Measurements from ENCODE around the gene DCN.

DNA sequence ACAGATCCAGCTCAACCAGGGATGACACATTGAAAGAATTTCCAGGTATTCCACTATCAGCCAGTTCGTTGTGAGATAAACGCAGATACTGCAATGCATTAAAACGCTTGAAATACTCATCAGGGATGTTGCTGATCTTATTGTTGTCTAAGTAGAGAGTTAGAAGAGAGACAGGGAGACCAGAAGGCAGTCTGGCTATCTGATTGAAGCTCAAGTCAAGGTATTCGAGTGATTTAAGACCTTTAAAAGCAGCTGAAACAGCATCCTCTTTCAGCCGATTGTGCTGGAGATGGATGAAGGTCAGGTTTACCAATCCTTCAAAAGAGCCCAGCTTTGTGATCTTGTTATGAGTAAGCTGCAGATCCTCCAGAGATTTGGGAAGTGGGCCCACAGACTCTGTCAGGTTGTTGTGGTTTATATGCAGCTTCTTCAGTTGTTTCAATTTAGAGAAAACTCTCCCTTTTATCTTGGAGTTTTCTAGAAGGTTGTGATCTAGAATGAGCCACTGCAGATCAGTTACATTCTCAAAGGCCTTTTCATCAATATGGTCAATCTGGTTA, 74.3 kb downstream of the DCN start:
- TF ChIP-seq, protein P1, sequence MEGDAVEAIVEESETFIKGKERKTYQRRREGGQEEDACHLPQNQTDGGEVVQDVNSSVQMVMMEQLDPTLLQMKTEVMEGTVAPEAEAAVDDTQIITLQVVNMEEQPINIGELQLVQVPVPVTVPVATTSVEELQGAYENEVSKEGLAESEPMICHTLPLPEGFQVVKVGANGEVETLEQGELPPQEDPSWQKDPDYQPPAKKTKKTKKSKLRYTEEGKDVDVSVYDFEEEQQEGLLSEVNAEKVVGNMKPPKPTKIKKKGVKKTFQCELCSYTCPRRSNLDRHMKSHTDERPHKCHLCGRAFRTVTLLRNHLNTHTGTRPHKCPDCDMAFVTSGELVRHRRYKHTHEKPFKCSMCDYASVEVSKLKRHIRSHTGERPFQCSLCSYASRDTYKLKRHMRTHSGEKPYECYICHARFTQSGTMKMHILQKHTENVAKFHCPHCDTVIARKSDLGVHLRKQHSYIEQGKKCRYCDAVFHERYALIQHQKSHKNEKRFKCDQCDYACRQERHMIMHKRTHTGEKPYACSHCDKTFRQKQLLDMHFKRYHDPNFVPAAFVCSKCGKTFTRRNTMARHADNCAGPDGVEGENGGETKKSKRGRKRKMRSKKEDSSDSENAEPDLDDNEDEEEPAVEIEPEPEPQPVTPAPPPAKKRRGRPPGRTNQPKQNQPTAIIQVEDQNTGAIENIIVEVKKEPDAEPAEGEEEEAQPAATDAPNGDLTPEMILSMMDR (IDR thresholded peaks at IDR 0.05), result no peak
- no peak for TF ChIP-seq POLR2A (IDR thresholded peaks at IDR 0.05)
